DOHH2 (cell line): ENCODE results near the gene ZBTB7C.

Source experiments
- H3F3A ChIP-seq: fragments of 200-600 bp; sonication (generic), shearing (Covaris generic); 2 replicates; pipeline ENCODE4 v1.6.0; 2016; ENCODE audit warnings: antibody characterized with exemption, mild to moderate bottlenecking; ENCODE audit not compliant: control insufficient read depth, insufficient read depth
- H3K27ac ChIP-seq: fragments of 200-600 bp; sonication (generic); 2 replicates; pipeline ENCODE4 v1.5.1; 2014; ENCODE audit warnings: low read depth, mild to moderate bottlenecking, low read length, moderate library complexity
- H3K27me3 ChIP-seq: fragments of 200-600 bp; sonication (generic); 2 replicates; pipeline ENCODE4 v1.6.1; 2014; ENCODE audit warnings: mild to moderate bottlenecking, low read length, mixed read lengths; ENCODE audit not compliant: control insufficient read depth
- H3K36me3 ChIP-seq: fragments of 200-600 bp; sonication (generic); 2 replicates; pipeline ENCODE4 v1.6.1; 2014; ENCODE audit warnings: mild to moderate bottlenecking, low read length, moderate library complexity, mixed read lengths; ENCODE audit not compliant: control insufficient read depth
- H3K4me1 ChIP-seq: fragments of 200-600 bp; sonication (generic); 2 replicates; pipeline ENCODE4 v1.6.1; 2014; ENCODE audit warnings: mild to moderate bottlenecking, low read length, mixed read lengths; ENCODE audit not compliant: control insufficient read depth
- H3K4me2 ChIP-seq: fragments of 200-600 bp; sonication (generic); 2 replicates; pipeline ENCODE4 v1.6.0; 2014; ENCODE audit warnings: mild to moderate bottlenecking, low read length, moderate library complexity
- H3K4me3 ChIP-seq: fragments of 200-600 bp; sonication (generic); 2 replicates; pipeline ENCODE4 v1.5.1; 2014; ENCODE audit warnings: mild to moderate bottlenecking, low read length, mixed read lengths
- H3K79me2 ChIP-seq: fragments of 200-600 bp; sonication (generic); 2 replicates; pipeline ENCODE4 v1.6.1; 2014; ENCODE audit warnings: mild to moderate bottlenecking, low read length, mixed read lengths; ENCODE audit not compliant: control insufficient read depth
- H3K9me2 ChIP-seq: fragments of 200-600 bp; sonication (generic); replicated peaks from 2 replicates; pipeline ENCODE4 v1.6.1; 2014; ENCODE audit warnings: mild to moderate bottlenecking, low read length, mixed read lengths; ENCODE audit not compliant: control insufficient read depth
- H3K9me3 ChIP-seq: fragments of 200-600 bp; sonication (generic); 2 replicates; pipeline ENCODE4 v1.6.1; 2014; ENCODE audit warnings: antibody characterized with exemption, low read length, mixed read lengths; ENCODE audit not compliant: control insufficient read depth, insufficient read depth
- H4K20me1 ChIP-seq: fragments of 200-600 bp; sonication (generic); 2 replicates; pipeline ENCODE4 v1.6.0; 2014; ENCODE audit warnings: low read depth, mild to moderate bottlenecking, antibody characterized with exemption, low read length, moderate library complexity; ENCODE audit not compliant: control insufficient read depth, insufficient read depth
- EZH2phosphoT487 ChIP-seq: fragments of 200-600 bp; sonication (generic); IDR thresholded peaks from 2 replicates; pipeline ENCODE4 v1.6.1; 2017; ENCODE audit warnings: borderline replicate concordance, mild to moderate bottlenecking, antibody characterized with exemption, low read length, moderate library complexity, mixed read lengths
- TF ChIP-seq, protein P1 (sequence below): fragments of 200-600 bp; sonication (generic); IDR thresholded peaks from one replicate; pipeline ENCODE4 v1.5.1; 2014; ENCODE audit warnings: antibody characterized with exemption, mild to moderate bottlenecking, low read depth, low read length; ENCODE audit not compliant: poor library complexity, severe bottlenecking

Gene ZBTB7C

DNA sequence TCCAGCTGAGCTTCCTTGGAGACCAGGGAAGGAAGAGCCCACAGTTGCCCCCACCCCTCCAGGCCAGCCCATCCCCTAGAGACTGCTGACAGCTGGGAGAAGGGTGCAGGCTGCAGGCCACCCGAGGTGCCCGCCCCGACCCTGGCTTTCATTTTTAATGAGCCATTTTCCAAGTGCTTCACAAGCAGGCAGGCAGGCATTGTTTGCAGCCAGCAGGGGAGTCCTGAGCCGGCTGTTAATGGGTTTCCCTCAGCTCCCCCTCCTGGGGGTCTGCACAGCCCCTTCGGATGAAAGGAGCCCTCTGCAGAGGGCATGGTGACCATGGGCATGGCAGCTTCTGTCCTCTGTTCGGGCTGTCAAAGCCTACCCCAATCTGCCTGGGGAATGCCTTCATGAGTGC is 94.5 kb downstream of the ZBTB7C start:
- Histone ChIP-seq H3K79me2 (no peaks in the 10 kb centered on the region), H3K4me1 (no peaks in the 10 kb centered on the region), H3K36me3 (no peaks in the 10 kb centered on the region), H3K4me3 (no peak overlapping the region), H3K4me2 (no peak overlapping the region), H3F3A (no peaks in the 10 kb centered on the region), H3K9me3 (no peaks in the 10 kb centered on the region), H3K27me3 (0 out of 2 replicates have a peak, but pooled peaks cover 2% of the 10 kb centered on the region), H3K27ac (no peak overlapping the region), H3K9me2 (no peaks in the 10 kb centered on the region), H4K20me1 (no peaks in the 10 kb centered on the region)
- TF ChIP-seq EZH2phosphoT487 = no peak
- TF ChIP-seq, protein P1, sequence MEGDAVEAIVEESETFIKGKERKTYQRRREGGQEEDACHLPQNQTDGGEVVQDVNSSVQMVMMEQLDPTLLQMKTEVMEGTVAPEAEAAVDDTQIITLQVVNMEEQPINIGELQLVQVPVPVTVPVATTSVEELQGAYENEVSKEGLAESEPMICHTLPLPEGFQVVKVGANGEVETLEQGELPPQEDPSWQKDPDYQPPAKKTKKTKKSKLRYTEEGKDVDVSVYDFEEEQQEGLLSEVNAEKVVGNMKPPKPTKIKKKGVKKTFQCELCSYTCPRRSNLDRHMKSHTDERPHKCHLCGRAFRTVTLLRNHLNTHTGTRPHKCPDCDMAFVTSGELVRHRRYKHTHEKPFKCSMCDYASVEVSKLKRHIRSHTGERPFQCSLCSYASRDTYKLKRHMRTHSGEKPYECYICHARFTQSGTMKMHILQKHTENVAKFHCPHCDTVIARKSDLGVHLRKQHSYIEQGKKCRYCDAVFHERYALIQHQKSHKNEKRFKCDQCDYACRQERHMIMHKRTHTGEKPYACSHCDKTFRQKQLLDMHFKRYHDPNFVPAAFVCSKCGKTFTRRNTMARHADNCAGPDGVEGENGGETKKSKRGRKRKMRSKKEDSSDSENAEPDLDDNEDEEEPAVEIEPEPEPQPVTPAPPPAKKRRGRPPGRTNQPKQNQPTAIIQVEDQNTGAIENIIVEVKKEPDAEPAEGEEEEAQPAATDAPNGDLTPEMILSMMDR = no peak

DNA sequence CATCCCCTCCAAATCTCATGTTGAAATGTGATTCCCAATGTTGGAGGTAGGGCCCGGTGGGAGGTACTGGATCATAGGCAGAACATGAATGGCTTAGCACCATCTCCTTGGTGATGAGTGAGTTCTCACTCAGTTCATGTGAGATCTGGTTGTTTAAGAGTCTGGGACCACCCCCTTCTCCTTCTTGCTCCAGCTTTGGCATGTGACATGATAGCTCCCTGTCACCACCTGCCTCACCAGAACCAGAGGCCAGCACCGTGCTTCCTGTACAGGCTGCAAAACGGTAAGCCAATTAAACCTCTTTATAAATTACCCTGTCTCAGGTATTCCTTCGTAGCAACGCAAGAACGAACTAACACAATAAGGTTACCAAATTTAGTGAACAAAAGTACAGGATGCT is 95.4 kb downstream of the ZBTB7C start:
- Histone ChIP-seq H3K27ac (no peak overlapping the region), H3K4me1 (no peaks in the 10 kb centered on the region)

DNA sequence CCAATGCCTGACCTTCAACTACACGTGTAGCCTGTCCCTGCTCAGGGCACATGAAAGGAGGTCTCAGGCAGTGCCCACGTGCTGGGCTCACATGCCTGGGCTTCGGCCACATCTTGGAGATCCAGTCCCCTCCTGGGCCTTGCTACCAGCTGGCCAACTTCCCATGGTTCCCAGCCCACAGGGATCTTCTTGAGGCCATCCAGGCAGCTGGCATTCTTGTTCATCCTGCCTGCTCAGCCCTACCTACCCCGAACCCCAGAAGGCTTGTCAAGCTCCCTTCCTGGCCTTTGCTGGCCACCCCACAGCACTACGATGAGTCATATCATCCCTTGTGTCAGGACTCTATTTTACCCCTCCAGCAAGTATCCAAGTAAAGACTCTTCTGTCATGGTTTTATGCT is 97.1 kb downstream of the ZBTB7C start:
- Histone ChIP-seq H3K9me2 (no peaks in the 10 kb centered on the region), H3K9me3 (no peaks in the 10 kb centered on the region), H3K27ac (no peak overlapping the region), H3K4me2 (no peak overlapping the region), H3K36me3 (no peaks in the 10 kb centered on the region), H3K4me3 (no peak overlapping the region), H4K20me1 (no peaks in the 10 kb centered on the region), H3K4me1 (no peaks in the 10 kb centered on the region), H3K27me3 (0 out of 2 replicates have a peak, but pooled peaks cover 2% of the 10 kb centered on the region), H3F3A (no peaks in the 10 kb centered on the region), H3K79me2 (no peaks in the 10 kb centered on the region)
- TF ChIP-seq, protein P1 = no peak
- TF ChIP-seq EZH2phosphoT487 = no peak

More for the DNA sequence above, 95.4 kb downstream of the ZBTB7C start:
- H3F3A ChIP-seq = no peaks in the 10 kb centered on the region
- H3K9me2 ChIP-seq = no peaks in the 10 kb centered on the region
- H3K9me3 ChIP-seq = no peaks in the 10 kb centered on the region
- no peak overlapping the region for H3K4me2 ChIP-seq
- H3K36me3 ChIP-seq = no peaks in the 10 kb centered on the region
- TF ChIP-seq EZH2phosphoT487 = no peak
- TF ChIP-seq, protein P1 = no peak
- H3K4me3 ChIP-seq = no peak overlapping the region
- H3K79me2 ChIP-seq = no peaks in the 10 kb centered on the region
- H4K20me1 ChIP-seq = no peaks in the 10 kb centered on the region
- 0 out of 2 replicates have a peak, but pooled peaks cover 2% of the 10 kb centered on the region for H3K27me3 ChIP-seq

DNA sequence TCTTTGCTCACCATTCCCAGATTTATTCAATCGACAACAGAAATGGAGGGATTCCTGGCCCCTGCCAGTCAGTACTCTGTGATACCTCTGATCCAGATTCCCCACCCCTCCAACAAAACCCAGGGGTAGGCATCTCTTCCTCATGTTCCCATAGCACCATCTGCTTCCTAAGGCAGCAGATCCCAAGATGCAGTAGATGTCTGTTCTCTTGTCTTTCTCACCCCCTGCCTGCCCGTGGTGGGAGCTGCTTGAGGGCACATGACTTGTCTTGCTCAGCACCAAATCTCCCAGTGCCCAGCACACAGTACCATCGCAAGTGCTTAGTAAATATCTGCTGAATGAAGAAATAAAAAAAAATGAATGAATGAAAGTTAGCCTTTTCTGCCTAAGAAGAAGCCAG is 98.2 kb downstream of the ZBTB7C start:
- Histone ChIP-seq H3K79me2 (no peaks in the 10 kb centered on the region), H3K4me2 (no peak overlapping the region)

More for the DNA sequence above, 98.2 kb downstream of the ZBTB7C start:
- Histone ChIP-seq H3K9me2 (no peaks in the 10 kb centered on the region), H3F3A (no peaks in the 10 kb centered on the region), H3K36me3 (no peaks in the 10 kb centered on the region), H3K4me3 (no peak overlapping the region), H3K27ac (no peak overlapping the region), H4K20me1 (no peaks in the 10 kb centered on the region), H3K4me1 (no peaks in the 10 kb centered on the region), H3K27me3 (0 out of 2 replicates have a peak, but pooled peaks cover 2% of the 10 kb centered on the region), H3K9me3 (no peaks in the 10 kb centered on the region)
- TF ChIP-seq, protein P1 = no peak
- no peak for TF ChIP-seq EZH2phosphoT487
